Measurements from ENCODE around the gene PPP1R13B. TPM values are rescaled to one million over a fixed set of nuclear protein-coding genes. Genes with fewer than 3 reads are reported as not detected.
"Not testable (repeated sequence)": the region's sequence is repeated elsewhere in the genome, so short reads cannot be mapped to it uniquely, and the experiment has no call there.

The PPP1R13B gene
- total and polyA plus RNA-seq, 5 donors: 50.1 to 158 (median 109) TPM

DNA sequence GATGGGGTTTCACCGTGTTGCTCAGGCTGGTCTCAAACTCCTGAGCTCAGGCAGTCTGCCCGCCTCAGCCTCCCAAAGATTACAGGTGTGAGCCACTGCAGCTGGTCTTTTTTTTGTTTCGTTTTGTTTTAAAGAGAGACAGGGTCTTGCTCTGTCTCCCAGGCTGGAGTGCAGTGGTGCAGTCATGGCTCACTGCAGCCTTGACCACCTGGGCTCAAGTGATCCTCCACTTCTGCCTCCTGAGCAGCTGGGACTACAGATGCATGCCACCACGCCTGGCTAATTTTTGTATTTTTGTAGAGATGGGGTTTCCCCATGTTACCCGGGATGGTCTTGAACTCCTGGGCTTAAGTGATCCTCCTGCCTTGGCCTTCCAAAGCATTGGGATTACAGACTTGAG, 155.7 kb downstream of the PPP1R13B start:
- H3K9me3 ChIP-seq (ENCODE audit: control insufficient read depth, low read length); H3K27ac ChIP-seq (ENCODE audit: low read length); H3K4me1 ChIP-seq (ENCODE audit: control insufficient read depth, insufficient read depth, low read length); ATAC-seq; H3K27me3 ChIP-seq (ENCODE audit: control insufficient read depth, insufficient read depth); DNase-seq; H3K4me3 ChIP-seq (ENCODE audit: low read length): not testable (repeated sequence)
- 87% methylated on average over 5 of the region's 5 CpGs for WGBS
- intact Hi-C loops (cut with DNase I): loop anchor here in 1 of 4 donors (10.0 kb wide), 1 partner anchor 117 kb away; no protein-coding TSS in a partner anchor

- ATAC-seq (peak in 1 of 2 donors; percentile 19), DNase-seq (no peak)
- Histone ChIP-seq H3K9me3 (ENCODE audit: control insufficient read depth, low read length) (no peaks in the 10 kb centered on the region), H3K4me1 (ENCODE audit: control insufficient read depth, insufficient read depth, low read length) (peaks cover 3% of the 10 kb centered on the region), H3K27ac (ENCODE audit: low read length) (no peak overlapping the region), H3K27me3 (ENCODE audit: control insufficient read depth, insufficient read depth) (no peaks in the 10 kb centered on the region), H3K4me3 (ENCODE audit: low read length) (no peak overlapping the region)
- intact Hi-C loops (cut with DNase I): loop anchor here in 1 of 4 donors (10.0 kb wide), 1 partner anchor 116 kb away; no protein-coding TSS in a partner anchor
- 87% methylated on average over 8 of the region's 8 CpGs for WGBS
These were observed 157.0 kb downstream of the PPP1R13B start for GRCh38 chr14:103690332-103690731.

DNA sequence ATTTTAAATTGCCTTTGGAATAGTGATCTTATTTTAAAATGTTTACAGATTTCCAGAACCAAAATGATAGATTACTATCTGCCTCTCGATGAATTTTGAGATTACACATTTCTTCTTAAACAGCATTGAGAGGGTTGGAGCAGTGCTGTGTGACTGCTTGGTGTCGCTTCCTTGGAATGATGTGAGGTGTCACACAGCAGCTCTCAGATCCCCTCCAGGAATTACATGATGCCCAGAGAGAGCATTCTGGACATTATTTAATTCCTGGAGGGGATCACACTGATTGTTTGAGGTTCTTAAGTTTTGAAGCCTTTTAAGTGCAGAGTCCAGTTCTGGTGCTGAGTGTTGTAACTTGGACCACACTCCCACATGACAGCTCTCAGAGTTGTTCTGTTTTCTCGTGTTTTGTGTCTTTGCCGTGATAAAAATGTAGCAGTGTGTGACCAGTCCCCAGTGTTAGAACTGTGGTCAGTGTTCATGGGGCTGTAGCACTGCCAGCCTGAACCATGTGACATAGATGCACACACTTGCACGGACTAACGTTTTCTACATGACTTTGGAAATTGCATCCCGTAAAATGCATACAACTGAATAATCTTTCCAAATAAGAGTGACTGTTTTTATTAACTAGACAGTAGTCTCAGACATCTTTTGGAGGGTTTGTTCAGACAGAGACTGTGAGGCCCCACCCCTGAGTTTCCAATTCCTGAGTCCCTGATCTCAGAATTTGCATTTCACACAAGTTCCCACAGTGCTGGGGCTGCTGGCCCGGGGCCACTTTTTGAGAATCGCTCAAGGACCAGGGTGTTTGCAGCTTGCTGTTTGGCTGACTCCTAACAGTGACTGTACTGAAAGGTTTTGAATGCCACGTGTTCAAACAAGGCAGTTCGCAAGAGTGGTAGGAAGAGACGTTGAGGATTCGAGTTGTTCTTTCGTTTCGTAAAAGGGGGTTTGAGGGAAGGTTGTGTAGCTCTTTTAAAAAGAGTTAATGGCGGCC, 158.2 kb downstream of the PPP1R13B start:
- Histone ChIP-seq H3K4me3 (ENCODE audit: low read length) (no peak overlapping the region), H3K27me3 (ENCODE audit: control insufficient read depth, insufficient read depth) (no peaks in the 10 kb centered on the region), H3K4me1 (ENCODE audit: control insufficient read depth, insufficient read depth, low read length) (peaks cover 3% of the 10 kb centered on the region), H3K9me3 (ENCODE audit: control insufficient read depth, low read length) (no peaks in the 10 kb centered on the region), H3K27ac (ENCODE audit: low read length) (peak overlapping the region; percentile 43)
- ATAC-seq: peak; percentile 83 to 85
- peak; percentile 78 to 89 (median 85) for DNase-seq
- WGBS: 40% methylated on average over 16 of the region's 16 CpGs
- intact Hi-C loops (cut with DNase I): no loop called here

DNA sequence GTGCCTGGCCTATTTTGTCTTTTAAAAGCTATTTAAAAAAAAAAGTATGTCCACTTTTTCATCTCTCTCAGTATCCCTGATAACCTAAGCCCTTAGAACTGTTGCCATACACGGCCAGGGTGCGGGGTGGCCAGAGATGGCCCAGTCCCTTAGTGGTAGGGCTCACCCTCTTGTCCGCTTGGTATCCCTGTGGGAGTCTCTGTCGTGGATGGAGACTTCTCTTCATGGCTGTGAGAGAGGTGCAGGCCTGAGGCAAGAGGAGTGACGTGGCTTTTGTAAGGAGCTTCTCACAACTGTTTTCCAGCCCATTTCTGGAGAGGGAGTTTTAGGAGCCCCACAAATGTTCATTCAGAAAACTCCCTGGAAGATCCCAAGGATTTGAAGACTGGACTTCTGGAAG, 158.9 kb downstream of the PPP1R13B start:
- DNase-seq (no peak), ATAC-seq (no peak)
- no peaks in the 10 kb centered on the region for H3K27me3 ChIP-seq (ENCODE audit: control insufficient read depth, insufficient read depth)
- intact Hi-C loops (cut with DNase I): no loop called here
- no peaks in the 10 kb centered on the region for H3K9me3 ChIP-seq (ENCODE audit: control insufficient read depth, low read length)
- peaks cover 3% of the 10 kb centered on the region for H3K4me1 ChIP-seq (ENCODE audit: control insufficient read depth, insufficient read depth, low read length)
- no peak overlapping the region for H3K27ac ChIP-seq (ENCODE audit: low read length)
- no peak overlapping the region for H3K4me3 ChIP-seq (ENCODE audit: low read length)
- 84% methylated on average over 5 of the region's 5 CpGs for WGBS

DNA sequence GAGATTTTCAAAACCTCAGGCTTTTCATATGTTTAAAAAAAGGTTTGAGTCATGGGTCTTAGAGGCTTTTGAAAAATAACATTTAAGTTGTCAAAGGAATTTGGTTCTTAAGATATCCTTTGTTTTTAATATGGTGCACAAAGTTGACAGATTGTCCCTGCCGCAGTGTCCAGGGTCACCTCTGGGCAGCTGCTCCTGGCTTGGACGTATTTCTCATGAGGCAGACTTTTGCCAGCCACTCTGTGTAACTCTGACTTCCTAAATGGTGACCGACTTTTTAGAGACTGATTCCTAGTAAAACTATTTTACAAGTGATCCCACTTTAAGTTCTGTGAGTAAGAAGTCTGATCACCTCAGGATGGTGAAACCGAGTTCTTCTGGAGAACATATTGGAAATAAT, 159.7 kb downstream of the PPP1R13B start:
- no peak overlapping the region for H3K4me3 ChIP-seq (ENCODE audit: low read length)
- intact Hi-C loops (cut with DNase I): no loop called here
- 80% methylated on average over 4 of the region's 4 CpGs for WGBS
- DNase-seq (no peak), ATAC-seq (no peak)
- no peaks in the 10 kb centered on the region for H3K9me3 ChIP-seq (ENCODE audit: control insufficient read depth, low read length)
- H3K27me3 ChIP-seq (ENCODE audit: control insufficient read depth, insufficient read depth): no peaks in the 10 kb centered on the region
- no peak overlapping the region for H3K27ac ChIP-seq (ENCODE audit: low read length)
- peaks cover 3% of the 10 kb centered on the region for H3K4me1 ChIP-seq (ENCODE audit: control insufficient read depth, insufficient read depth, low read length)

DNA sequence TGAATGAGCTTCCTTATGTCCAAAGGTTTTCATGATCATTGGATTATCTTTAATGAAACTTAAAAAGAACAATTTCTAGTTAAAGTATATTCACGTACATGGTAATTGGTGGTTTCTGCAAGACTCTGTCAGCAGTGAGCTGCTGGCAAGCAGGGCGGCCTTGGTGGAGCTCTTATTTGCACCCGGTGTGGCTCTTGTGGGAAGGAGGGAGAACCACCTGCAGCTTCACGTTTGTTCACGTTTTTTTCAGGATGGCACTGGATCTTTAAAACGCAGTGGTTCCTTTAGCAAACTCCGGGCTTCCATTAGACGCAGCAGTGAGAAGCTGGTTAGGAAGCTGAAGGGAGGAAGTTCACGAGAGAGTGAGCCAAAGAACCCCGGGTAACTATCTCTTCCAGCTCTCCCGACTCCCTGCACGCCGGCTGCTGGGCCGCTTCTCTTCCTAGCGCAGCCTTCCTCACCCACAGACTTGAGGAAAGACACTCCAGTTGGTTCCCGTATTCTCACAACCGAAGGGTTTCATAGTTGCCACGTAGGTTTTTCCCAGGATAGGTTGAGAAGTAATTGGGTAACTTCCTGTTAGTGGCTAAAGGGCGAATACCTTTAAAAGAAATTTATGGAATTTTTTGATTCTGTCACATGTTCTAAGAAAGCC, 160.4 kb downstream of the PPP1R13B start:
- no peak overlapping the region for H3K4me3 ChIP-seq (ENCODE audit: low read length)
- ATAC-seq (peak in 1 of 2 donors; percentile 14), DNase-seq (no peak)
- H3K4me1 ChIP-seq (ENCODE audit: control insufficient read depth, insufficient read depth, low read length): peaks cover 3% of the 10 kb centered on the region
- intact Hi-C loops (cut with DNase I): no loop called here
- H3K9me3 ChIP-seq (ENCODE audit: control insufficient read depth, low read length): no peaks in the 10 kb centered on the region
- WGBS: 51% methylated on average over 19 of the region's 19 CpGs
- peak overlapping the region; percentile 45 for H3K27ac ChIP-seq (ENCODE audit: low read length)
- no peaks in the 10 kb centered on the region for H3K27me3 ChIP-seq (ENCODE audit: control insufficient read depth, insufficient read depth)

DNA sequence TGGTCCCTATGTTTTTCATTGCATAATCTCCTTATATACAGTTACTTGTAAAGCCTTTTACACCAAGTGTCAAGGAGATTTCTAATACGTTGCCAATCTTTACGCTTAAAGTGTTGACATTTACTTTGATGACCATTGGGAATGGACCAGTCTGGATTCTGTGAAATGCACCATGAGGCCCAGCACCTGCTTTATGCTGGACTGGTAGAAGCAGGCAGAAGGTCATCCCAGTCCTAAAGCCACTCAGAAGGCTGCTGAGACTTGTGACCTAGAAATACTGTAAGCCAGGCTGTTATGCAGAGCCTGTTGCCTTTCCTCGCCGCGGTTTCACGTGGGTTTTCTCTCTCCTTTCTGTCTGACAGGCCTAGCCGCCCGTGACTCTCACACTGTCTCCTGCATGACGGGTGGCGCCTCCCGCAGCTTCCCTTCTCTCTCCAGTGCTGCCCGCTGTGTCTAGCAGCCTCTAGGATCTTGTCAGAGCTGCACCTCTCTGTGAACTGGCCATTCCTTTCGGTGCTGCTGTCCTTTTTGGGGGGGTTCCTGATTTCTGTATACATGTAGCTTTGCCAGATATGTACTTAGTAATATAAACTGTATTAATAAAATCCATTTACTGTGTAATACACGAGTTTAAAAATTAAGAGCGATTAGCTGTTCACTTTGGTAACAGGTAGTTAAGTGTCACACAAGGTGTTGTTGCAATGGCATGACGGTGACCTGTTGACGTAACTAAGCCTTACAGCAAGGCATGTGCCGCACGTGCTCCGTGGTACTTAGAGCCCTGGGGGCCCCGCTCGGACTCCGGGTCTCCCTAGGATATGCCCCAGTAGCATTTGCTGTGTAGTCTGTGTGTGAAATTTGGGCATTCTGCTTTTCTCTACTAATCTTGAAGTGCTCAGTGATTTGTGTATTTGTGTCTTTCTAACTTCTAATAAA, 161.8 kb downstream of the PPP1R13B start:
- Histone ChIP-seq H3K4me3 (ENCODE audit: low read length) (no peak overlapping the region), H3K9me3 (ENCODE audit: control insufficient read depth, low read length) (no peaks in the 10 kb centered on the region), H3K4me1 (ENCODE audit: control insufficient read depth, insufficient read depth, low read length) (peaks cover 3% of the 10 kb centered on the region), H3K27me3 (ENCODE audit: control insufficient read depth, insufficient read depth) (no peaks in the 10 kb centered on the region), H3K27ac (ENCODE audit: low read length) (no peak overlapping the region)
- 89% methylated on average over 23 of the region's 23 CpGs for WGBS
- intact Hi-C loops (cut with DNase I): no loop called here
- no peak for DNase-seq
- no peak for ATAC-seq

- Histone ChIP-seq H3K27me3 (ENCODE audit: control insufficient read depth, insufficient read depth) (no peaks in the 10 kb centered on the region), H3K9me3 (ENCODE audit: control insufficient read depth, low read length) (no peaks in the 10 kb centered on the region), H3K27ac (ENCODE audit: low read length) (no peak overlapping the region), H3K4me1 (ENCODE audit: control insufficient read depth, insufficient read depth, low read length) (peaks cover 3% of the 10 kb centered on the region), H3K4me3 (ENCODE audit: low read length) (no peak overlapping the region)
- no peak for DNase-seq
- no peak for ATAC-seq
- intact Hi-C loops (cut with DNase I): no loop called here
- WGBS: 88% methylated on average over 15 of the region's 15 CpGs
These were observed 162.5 kb downstream of the PPP1R13B start for GRCh38 chr14:103684871-103685270.

DNA sequence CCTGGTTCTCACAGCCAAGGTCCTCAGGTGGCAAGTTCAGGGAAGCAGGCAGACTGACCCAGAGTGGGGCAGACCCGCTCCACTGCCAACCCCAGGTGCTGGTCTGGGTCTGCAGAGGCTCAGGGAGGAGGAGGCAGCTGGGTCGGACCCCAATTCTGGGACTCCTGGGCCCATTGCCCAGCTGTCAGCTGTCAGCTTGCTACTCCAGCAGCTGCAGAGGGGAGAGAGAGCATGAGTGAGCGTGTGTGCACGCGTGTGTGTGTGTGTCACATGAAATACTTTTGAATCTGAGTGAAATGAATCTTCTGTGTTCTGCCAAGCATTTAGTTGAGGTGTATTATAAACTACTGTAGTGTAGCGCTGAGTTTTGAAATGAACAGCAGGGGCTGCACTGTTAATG, 162.9 kb downstream of the PPP1R13B start:
- ATAC-seq (peak in 1 of 2 donors; percentile 19), DNase-seq (peak in 1 of 3 donors; percentile 67)
- Histone ChIP-seq H3K4me3 (ENCODE audit: low read length) (no peak overlapping the region), H3K27me3 (ENCODE audit: control insufficient read depth, insufficient read depth) (no peaks in the 10 kb centered on the region), H3K9me3 (ENCODE audit: control insufficient read depth, low read length) (no peaks in the 10 kb centered on the region), H3K4me1 (ENCODE audit: control insufficient read depth, insufficient read depth, low read length) (peaks cover 3% of the 10 kb centered on the region), H3K27ac (ENCODE audit: low read length) (no peak overlapping the region)
- 71% methylated on average over 6 of the region's 6 CpGs for WGBS
- intact Hi-C loops (cut with DNase I): no loop called here

Data from right cardiac atrium (tissue), 5 donors.